ENCODE results near the gene IFT122. TPM values are rescaled to one million over a fixed set of nuclear protein-coding genes. Genes with fewer than 3 reads are reported as not detected.

IFT122 gene
- total RNA-seq, 2 donors from 2014 or later: 60.8 to 91.3 TPM

DNA sequence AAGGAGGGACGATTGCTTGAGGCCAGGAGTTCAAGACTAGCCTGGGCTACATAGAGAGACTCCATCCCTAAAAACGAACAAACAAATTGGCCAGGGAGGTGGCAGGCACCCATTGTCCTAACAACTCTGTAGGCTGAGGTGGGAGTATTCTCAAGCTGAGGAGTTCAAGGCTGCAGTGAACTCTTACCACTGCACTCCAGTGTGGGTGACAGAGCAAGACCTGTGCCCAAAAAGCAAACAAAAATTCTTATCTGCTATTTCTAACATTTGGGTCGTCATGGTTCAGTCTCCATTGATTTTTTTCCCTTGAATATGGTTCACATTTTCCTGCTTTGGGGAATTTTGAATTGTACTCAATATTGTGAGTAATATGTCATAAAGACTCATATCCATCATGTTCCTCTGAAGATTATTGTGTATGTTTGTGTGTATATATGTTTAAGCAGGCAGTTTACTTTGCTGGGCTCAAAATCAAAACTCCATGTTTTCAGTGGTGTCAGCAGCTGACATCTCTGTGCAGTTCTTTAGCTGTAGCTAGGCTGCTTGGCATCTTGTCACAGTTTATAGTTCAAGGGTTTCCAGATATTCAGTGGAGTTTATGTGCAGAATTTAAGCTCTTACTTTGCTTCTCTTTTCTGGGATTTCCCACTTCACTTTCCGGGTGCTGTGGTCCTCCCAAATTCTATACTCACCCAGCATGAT is 33.2 kb downstream of the IFT122 start:
- Histone ChIP-seq H3K4me1 (replicated peaks) (no peaks in the 10 kb centered on the region), H3K36me3 (no peaks in the 10 kb centered on the region), H3K9me3 (no peaks in the 10 kb centered on the region), H3K4me3 (no peak overlapping the region), H3K27me3 (replicated peaks; ENCODE audit: insufficient read depth) (no peaks in the 10 kb centered on the region), H3K27ac (no peak overlapping the region)
- 83% methylated on average over 4 of the region's 4 CpGs for WGBS
- DNase-seq (ENCODE audit: low spot score): no peak
- intact Hi-C loops (cut with DNase I): no loop called here
- TF ChIP-seq POLR2AphosphoS5 (IDR thresholded peaks at IDR 0.05) (no peak), POLR2A (IDR thresholded peaks at IDR 0.05) (no peak), CTCF (IDR thresholded peaks at IDR 0.05) (no peak)

DNA sequence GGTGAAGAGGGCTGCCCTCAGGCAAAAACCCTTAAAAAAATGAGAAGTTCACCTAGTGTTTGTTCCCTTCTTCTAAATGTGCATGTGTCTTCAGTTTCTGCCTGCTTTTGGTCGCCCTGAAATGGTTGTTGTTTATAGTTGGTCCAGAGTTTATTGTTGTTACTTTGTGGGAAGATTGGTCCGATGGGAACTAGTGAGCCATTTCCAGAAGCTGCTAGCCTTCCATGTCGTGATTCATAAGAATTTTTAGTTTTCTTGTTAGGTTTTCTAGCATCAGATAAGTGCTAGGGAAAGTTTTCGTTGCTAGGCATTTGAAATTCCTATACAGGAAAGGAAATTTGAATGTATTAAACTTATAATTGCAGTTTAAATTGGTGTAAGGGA is 33.7 kb downstream of the IFT122 start:
- no peak overlapping the region for H3K27ac ChIP-seq
- no peak for DNase-seq (ENCODE audit: low spot score)
- no peak overlapping the region for H3K4me3 ChIP-seq
- no peaks in the 10 kb centered on the region for H3K27me3 ChIP-seq (replicated peaks; ENCODE audit: insufficient read depth)
- intact Hi-C loops (cut with DNase I): no loop called here
- H3K9me3 ChIP-seq: no peaks in the 10 kb centered on the region
- H3K4me1 ChIP-seq (replicated peaks): no peaks in the 10 kb centered on the region
- WGBS: 80% methylated on average over 4 of the region's 4 CpGs
- TF ChIP-seq POLR2A (IDR thresholded peaks at IDR 0.05) (no peak), POLR2AphosphoS5 (IDR thresholded peaks at IDR 0.05) (no peak), CTCF (IDR thresholded peaks at IDR 0.05) (no peak)
- no peaks in the 10 kb centered on the region for H3K36me3 ChIP-seq

- Histone ChIP-seq H3K36me3 (no peaks in the 10 kb centered on the region), H3K27ac (no peak overlapping the region)
Observed at GRCh38 chr3:129474984-129475804, 35.2 kb downstream of the IFT122 start.

GRCh38 chr3:129475863-129476262 is 35.8 kb downstream of the IFT122 start:
- WGBS: 99% methylated on average over 3 of the region's 3 CpGs
- DNase-seq (ENCODE audit: low spot score): no peak
- no peaks in the 10 kb centered on the region for H3K36me3 ChIP-seq

More at GRCh38 chr3:129474984-129475804, 35.2 kb downstream of the IFT122 start:
- H3K4me3 ChIP-seq: no peak overlapping the region
- whole genome bisulfite sequencing: 96% methylated on average over 10 of the region's 10 CpGs
- H3K9me3 ChIP-seq: no peaks in the 10 kb centered on the region
- no peak for TF ChIP-seq CTCF (IDR thresholded peaks at IDR 0.05)
- TF ChIP-seq POLR2AphosphoS5 (IDR thresholded peaks at IDR 0.05): no peak
- no peak for TF ChIP-seq POLR2A (IDR thresholded peaks at IDR 0.05)
- intact Hi-C loops (cut with DNase I): no loop called here
- no peaks in the 10 kb centered on the region for H3K4me1 ChIP-seq (replicated peaks)
- no peak for DNase-seq (ENCODE audit: low spot score)
- H3K27me3 ChIP-seq (replicated peaks; ENCODE audit: insufficient read depth): no peaks in the 10 kb centered on the region

More at GRCh38 chr3:129475863-129476262, 35.8 kb downstream of the IFT122 start:
- intact Hi-C loops (cut with DNase I): no loop called here
- no peaks in the 10 kb centered on the region for H3K4me1 ChIP-seq (replicated peaks)
- H3K9me3 ChIP-seq: no peaks in the 10 kb centered on the region
- H3K27me3 ChIP-seq (replicated peaks; ENCODE audit: insufficient read depth): no peaks in the 10 kb centered on the region
- TF ChIP-seq CTCF (IDR thresholded peaks at IDR 0.05): no peak
- no peak for TF ChIP-seq POLR2AphosphoS5 (IDR thresholded peaks at IDR 0.05)
- no peak for TF ChIP-seq POLR2A (IDR thresholded peaks at IDR 0.05)
- H3K4me3 ChIP-seq: no peak overlapping the region
- no peak overlapping the region for H3K27ac ChIP-seq
